GM19467 (cell line): ENCODE data around the gene SLC4A11.

Source experiments
- ATAC-seq: cut with Tn5 transposase; IDR thresholded peaks from one replicate; pipeline ENCODE4 v1.9.1; 2021; ENCODE audit warnings: mild to moderate bottlenecking, moderate library complexity; ENCODE audit not compliant: unreplicated experiment

The SLC4A11 gene

GRCh38 chr20:3247638-3248037, 8.6 kb upstream of the SLC4A11 start:
- no peak for ATAC-seq

GRCh38 chr20:3246682-3247081, 7.7 kb upstream of the SLC4A11 start:
- ATAC-seq: no peak

GRCh38 chr20:3245711-3246110, 6.7 kb upstream of the SLC4A11 start:
- ATAC-seq: no peak

- ATAC-seq: no peak
Measured at GRCh38 chr20:3245156-3245555, 6.2 kb upstream of the SLC4A11 start.

GRCh38 chr20:3244613-3245012, 5.6 kb upstream of the SLC4A11 start:
- no peak for ATAC-seq

GRCh38 chr20:3243718-3244358, 4.8 kb upstream of the SLC4A11 start:
- no peak for ATAC-seq

GRCh38 chr20:3242172-3242692, 3.2 kb upstream of the SLC4A11 start:
- no peak for ATAC-seq

- ATAC-seq: no peak
Measured at GRCh38 chr20:3240776-3241363, 1.9 kb upstream of the SLC4A11 start.

GRCh38 chr20:3239867-3240775, 1.1 kb upstream of the SLC4A11 start:
- no peak for ATAC-seq

GRCh38 chr20:3238616-3239025, 369 bp downstream of the SLC4A11 start:
- ATAC-seq: no peak

- ATAC-seq: no peak
Measured at GRCh38 chr20:3237958-3238615, 903 bp downstream of the SLC4A11 start.

GRCh38 chr20:3237011-3237957, 1.7 kb downstream of the SLC4A11 start:
- ATAC-seq: no peak

- ATAC-seq: no peak
Measured at GRCh38 chr20:3235666-3236324, 3.2 kb downstream of the SLC4A11 start.

GRCh38 chr20:3233991-3234498, 4.9 kb downstream of the SLC4A11 start:
- ATAC-seq: no peak

GRCh38 chr20:3233131-3233990, 5.6 kb downstream of the SLC4A11 start:
- ATAC-seq: no peak

- no peak for ATAC-seq
Measured at GRCh38 chr20:3231889-3232588, 7.0 kb downstream of the SLC4A11 start.

- no peak for ATAC-seq
Measured at GRCh38 chr20:3231116-3231515, 7.9 kb downstream of the SLC4A11 start.

- no peak for ATAC-seq
Measured at GRCh38 chr20:3229798-3230197, 9.2 kb downstream of the SLC4A11 start.
